ENCODE results near the gene FAM89A. TPM values are rescaled to one million over a fixed set of nuclear protein-coding genes. Genes with fewer than 3 reads are reported as not detected.
"Not testable (repeated sequence)": the region's sequence is repeated elsewhere in the genome, so short reads cannot be mapped to it uniquely, and the experiment has no call there.

FAM89A gene
- total and polyA plus RNA-seq, 9 donors, result 6.5 to 10.6 (median 9.2) TPM

GRCh38 chr1:231023150-231023549 is 16.9 kb downstream of the FAM89A start:
- peaks cover 6% of the 10 kb centered on the region for H3K4me1 ChIP-seq (ENCODE audit: control insufficient read depth, insufficient read depth, low read length)
- no peak for DNase-seq
- no peaks in the 10 kb centered on the region for H3K27me3 ChIP-seq (ENCODE audit: control insufficient read depth, insufficient read depth, low read length)
- H3K4me3 ChIP-seq (ENCODE audit: low read length), result no peak overlapping the region
- H3K27ac ChIP-seq (ENCODE audit: low read length), result no peak overlapping the region
- no peaks in the 10 kb centered on the region for H3K9me3 ChIP-seq (replicated peaks; ENCODE audit: control insufficient read depth, low read depth, low read length)
- 78% methylated on average over 9 of the region's 9 CpGs for WGBS (ENCODE audit: insufficient coverage)
- peaks cover 4% of the 10 kb centered on the region for H3K36me3 ChIP-seq (ENCODE audit: control insufficient read depth, insufficient read depth, low read length)

- 91% methylated on average over 7 of the region's 7 CpGs for WGBS (ENCODE audit: insufficient coverage)
- not testable (repeated sequence) for H3K9me3 ChIP-seq (replicated peaks; ENCODE audit: control insufficient read depth, low read depth, low read length); H3K4me3 ChIP-seq (ENCODE audit: low read length); H3K4me1 ChIP-seq (ENCODE audit: control insufficient read depth, insufficient read depth, low read length); H3K27ac ChIP-seq (ENCODE audit: low read length); H3K36me3 ChIP-seq (ENCODE audit: control insufficient read depth, insufficient read depth, low read length); H3K27me3 ChIP-seq (ENCODE audit: control insufficient read depth, insufficient read depth, low read length); DNase-seq
Observed at GRCh38 chr1:231022543-231022942, 17.5 kb downstream of the FAM89A start.

- no peaks in the 10 kb centered on the region for H3K9me3 ChIP-seq (replicated peaks; ENCODE audit: control insufficient read depth, low read depth, low read length)
- peaks cover 6% of the 10 kb centered on the region for H3K4me1 ChIP-seq (ENCODE audit: control insufficient read depth, insufficient read depth, low read length)
- H3K27me3 ChIP-seq (ENCODE audit: control insufficient read depth, insufficient read depth, low read length), result no peaks in the 10 kb centered on the region
- H3K27ac ChIP-seq (ENCODE audit: low read length), result no peak overlapping the region
- no peak for DNase-seq
- H3K36me3 ChIP-seq (ENCODE audit: control insufficient read depth, insufficient read depth, low read length), result peaks cover 6% of the 10 kb centered on the region
- WGBS (ENCODE audit: insufficient coverage), result 85% methylated on average over 9 of the region's 12 CpGs
- no peak overlapping the region for H3K4me3 ChIP-seq (ENCODE audit: low read length)
Observed at GRCh38 chr1:231021540-231022031, 18.5 kb downstream of the FAM89A start.

- Histone ChIP-seq H3K4me1 (ENCODE audit: control insufficient read depth, insufficient read depth, low read length) (peaks cover 6% of the 10 kb centered on the region), H3K27ac (ENCODE audit: low read length) (no peak overlapping the region), H3K36me3 (ENCODE audit: control insufficient read depth, insufficient read depth, low read length) (peaks cover 6% of the 10 kb centered on the region), H3K4me3 (ENCODE audit: low read length) (no peak overlapping the region), H3K9me3 (replicated peaks; ENCODE audit: control insufficient read depth, low read depth, low read length) (no peaks in the 10 kb centered on the region), H3K27me3 (ENCODE audit: control insufficient read depth, insufficient read depth, low read length) (no peaks in the 10 kb centered on the region)
- WGBS (ENCODE audit: insufficient coverage), result 19% methylated on average over 5 of the region's 7 CpGs
- no peak for DNase-seq
Observed at GRCh38 chr1:231020816-231021215, 19.2 kb downstream of the FAM89A start.

- Histone ChIP-seq H3K4me3 (ENCODE audit: low read length) (no peak overlapping the region), H3K27me3 (ENCODE audit: control insufficient read depth, insufficient read depth, low read length) (no peaks in the 10 kb centered on the region), H3K9me3 (replicated peaks; ENCODE audit: control insufficient read depth, low read depth, low read length) (no peaks in the 10 kb centered on the region), H3K36me3 (ENCODE audit: control insufficient read depth, insufficient read depth, low read length) (peaks cover 6% of the 10 kb centered on the region), H3K4me1 (ENCODE audit: control insufficient read depth, insufficient read depth, low read length) (peaks cover 6% of the 10 kb centered on the region), H3K27ac (ENCODE audit: low read length) (no peak overlapping the region)
- 77% methylated on average over 13 of the region's 14 CpGs for WGBS (ENCODE audit: insufficient coverage)
- no peak for DNase-seq
Observed at GRCh38 chr1:231020139-231020601, 19.9 kb downstream of the FAM89A start.

- DNase-seq, result no peak
- H3K9me3 ChIP-seq (replicated peaks; ENCODE audit: control insufficient read depth, low read depth, low read length), result no peaks in the 10 kb centered on the region
- 84% methylated on average over 7 of the region's 14 CpGs for WGBS (ENCODE audit: insufficient coverage)
- peaks cover 6% of the 10 kb centered on the region for H3K36me3 ChIP-seq (ENCODE audit: control insufficient read depth, insufficient read depth, low read length)
- H3K4me3 ChIP-seq (ENCODE audit: low read length), result no peak overlapping the region
- H3K27ac ChIP-seq (ENCODE audit: low read length), result no peak overlapping the region
- no peaks in the 10 kb centered on the region for H3K27me3 ChIP-seq (ENCODE audit: control insufficient read depth, insufficient read depth, low read length)
- H3K4me1 ChIP-seq (ENCODE audit: control insufficient read depth, insufficient read depth, low read length), result peaks cover 6% of the 10 kb centered on the region
Observed at GRCh38 chr1:231019711-231020110, 20.3 kb downstream of the FAM89A start.

GRCh38 chr1:231016966-231017365 is 23.1 kb downstream of the FAM89A start:
- H3K4me1 ChIP-seq (ENCODE audit: control insufficient read depth, insufficient read depth, low read length), result peaks cover 6% of the 10 kb centered on the region
- WGBS (ENCODE audit: insufficient coverage), result 79% methylated on average over 2 of the region's 5 CpGs
- H3K4me3 ChIP-seq (ENCODE audit: low read length), result no peak overlapping the region
- DNase-seq, result no peak
- H3K27ac ChIP-seq (ENCODE audit: low read length), result no peak overlapping the region
- H3K36me3 ChIP-seq (ENCODE audit: control insufficient read depth, insufficient read depth, low read length), result peaks cover 6% of the 10 kb centered on the region
- H3K27me3 ChIP-seq (ENCODE audit: control insufficient read depth, insufficient read depth, low read length), result no peaks in the 10 kb centered on the region
- H3K9me3 ChIP-seq (replicated peaks; ENCODE audit: control insufficient read depth, low read depth, low read length), result no peaks in the 10 kb centered on the region

- no peak overlapping the region for H3K4me3 ChIP-seq (ENCODE audit: low read length)
- H3K4me1 ChIP-seq (ENCODE audit: control insufficient read depth, insufficient read depth, low read length), result peaks cover 6% of the 10 kb centered on the region
- no peaks in the 10 kb centered on the region for H3K27me3 ChIP-seq (ENCODE audit: control insufficient read depth, insufficient read depth, low read length)
- peaks cover 6% of the 10 kb centered on the region for H3K36me3 ChIP-seq (ENCODE audit: control insufficient read depth, insufficient read depth, low read length)
- WGBS (ENCODE audit: insufficient coverage), result 100% methylated on average over 3 of the region's 6 CpGs
- H3K27ac ChIP-seq (ENCODE audit: low read length), result no peak overlapping the region
- no peak for DNase-seq
- no peaks in the 10 kb centered on the region for H3K9me3 ChIP-seq (replicated peaks; ENCODE audit: control insufficient read depth, low read depth, low read length)
Observed at GRCh38 chr1:231016234-231016633, 23.8 kb downstream of the FAM89A start.

GRCh38 chr1:231013391-231014015 is 26.6 kb downstream of the FAM89A start:
- 100% methylated on average over 1 of the region's 3 CpGs for WGBS (ENCODE audit: insufficient coverage)
- no peak for DNase-seq
- Histone ChIP-seq H3K36me3 (ENCODE audit: control insufficient read depth, insufficient read depth, low read length) (peaks cover 2% of the 10 kb centered on the region), H3K4me3 (ENCODE audit: low read length) (no peak overlapping the region), H3K9me3 (replicated peaks; ENCODE audit: control insufficient read depth, low read depth, low read length) (no peaks in the 10 kb centered on the region), H3K27ac (ENCODE audit: low read length) (no peak overlapping the region), H3K27me3 (ENCODE audit: control insufficient read depth, insufficient read depth, low read length) (no peaks in the 10 kb centered on the region), H3K4me1 (ENCODE audit: control insufficient read depth, insufficient read depth, low read length) (no peaks in the 10 kb centered on the region)

GRCh38 chr1:231011963-231012362 is 28.1 kb downstream of the FAM89A start:
- no peak overlapping the region for H3K27ac ChIP-seq (ENCODE audit: low read length)

More at GRCh38 chr1:231011963-231012362, 28.1 kb downstream of the FAM89A start:
- H3K4me3 ChIP-seq (ENCODE audit: low read length), result no peak overlapping the region
- DNase-seq, result no peak
- 82% methylated on average over 4 of the region's 5 CpGs for WGBS (ENCODE audit: insufficient coverage)
- no peaks in the 10 kb centered on the region for H3K36me3 ChIP-seq (ENCODE audit: control insufficient read depth, insufficient read depth, low read length)
- no peaks in the 10 kb centered on the region for H3K27me3 ChIP-seq (ENCODE audit: control insufficient read depth, insufficient read depth, low read length)
- no peaks in the 10 kb centered on the region for H3K4me1 ChIP-seq (ENCODE audit: control insufficient read depth, insufficient read depth, low read length)
- peaks cover 3% of the 10 kb centered on the region for H3K9me3 ChIP-seq (replicated peaks; ENCODE audit: control insufficient read depth, low read depth, low read length)

Data from muscle of leg (tissue), 11 donors.